22Rv1 (cell line): ENCODE measurements around the gene ANKRD17.

Experiments
- H3K27ac ChIP-seq: fragments of 450-650 bp; 2 replicates; pipeline ENCODE4 v1.5.1; 2017
- CTCF ChIP-seq: fragments of 450-650 bp; IDR thresholded peaks from 2 replicates; pipeline ENCODE4 v1.5.1; 2017; ENCODE audit warnings: mild to moderate bottlenecking
- ZFX ChIP-seq: fragments of 450-650 bp; IDR thresholded peaks from 2 replicates; pipeline ENCODE4 v1.6.1; 2017; ENCODE audit warnings: antibody characterized with exemption, borderline replicate concordance

Gene ANKRD17

DNA sequence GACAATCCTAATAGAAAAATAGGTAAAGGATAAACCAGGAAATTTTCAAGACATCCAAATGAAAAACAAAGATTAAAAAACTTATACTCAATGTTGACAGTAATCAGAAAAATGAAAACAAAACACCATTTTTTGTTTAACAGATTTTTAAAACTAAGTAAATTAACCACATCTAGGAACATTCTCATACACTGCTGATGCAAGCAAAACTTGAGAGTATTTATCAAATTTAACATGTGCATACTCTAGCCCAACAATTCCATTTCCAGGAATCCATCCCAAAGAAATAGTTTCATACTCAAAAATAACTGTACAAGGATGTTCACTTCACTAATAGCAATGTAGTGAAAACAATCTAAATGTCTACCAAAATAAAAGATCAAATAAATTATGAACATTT, 11.5 kb downstream of the ANKRD17 start:
- H3K27ac ChIP-seq = no peak overlapping the region
- TF ChIP-seq ZFX (no peak), CTCF (no peak)

GRCh38 chr4:73245955-73246354, 12.6 kb downstream of the ANKRD17 start:
- H3K27ac ChIP-seq = no peak overlapping the region
- no peak for TF ChIP-seq CTCF
- TF ChIP-seq ZFX = no peak

DNA sequence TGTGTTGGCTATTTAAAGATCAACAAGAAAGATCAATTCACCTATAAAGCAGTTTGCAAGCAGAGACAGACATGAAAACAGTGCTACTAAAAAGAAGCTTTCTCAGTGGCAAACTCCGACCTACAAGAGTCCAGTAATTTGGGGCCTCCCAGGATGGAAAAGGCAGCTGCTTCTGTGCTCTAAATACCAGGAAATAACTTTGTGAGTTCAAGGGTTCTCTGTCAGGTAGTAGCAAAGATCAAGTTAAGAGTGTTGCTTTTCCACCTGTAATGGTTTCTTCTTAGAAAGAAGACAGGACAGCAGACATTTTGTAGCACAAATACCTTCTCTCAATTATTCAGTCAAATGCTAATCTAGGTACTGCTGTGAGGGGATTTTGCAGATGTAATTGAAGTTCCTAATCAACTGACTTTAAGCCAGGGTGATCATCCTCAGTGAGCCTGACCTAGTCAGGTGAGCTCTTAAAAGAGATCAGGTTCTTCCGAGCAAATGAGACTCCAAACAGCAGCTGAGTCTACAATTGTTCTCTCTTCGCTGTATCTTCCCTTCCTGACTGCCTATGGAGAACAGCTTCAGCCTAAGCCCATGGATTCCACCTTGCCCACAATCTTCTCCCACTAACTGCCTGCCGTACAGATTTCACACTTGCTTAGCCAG, 13.5 kb downstream of the ANKRD17 start:
- H3K27ac ChIP-seq = no peak overlapping the region
- no peak for TF ChIP-seq CTCF
- no peak for TF ChIP-seq ZFX

DNA sequence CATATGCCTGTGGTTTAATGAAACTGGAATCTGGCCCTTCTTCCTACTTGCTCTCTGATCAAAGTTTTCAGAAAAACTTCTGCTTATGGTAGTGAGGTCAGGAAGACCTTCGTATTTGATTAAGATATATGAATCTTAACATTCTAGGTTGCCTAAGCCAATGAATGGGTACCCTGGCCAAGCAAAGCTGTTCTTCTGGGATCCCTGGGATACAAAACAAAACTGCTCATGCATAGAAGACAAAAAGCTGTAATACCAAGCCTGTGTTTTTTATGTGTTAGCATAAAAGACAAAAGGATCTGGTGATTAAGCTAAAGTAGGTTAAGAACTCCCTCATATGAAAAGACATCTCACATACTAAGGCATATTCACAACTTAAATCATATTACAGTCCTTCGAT, 21.6 kb downstream of the ANKRD17 start:
- H3K27ac ChIP-seq = no peak overlapping the region
- no peak for TF ChIP-seq ZFX
- TF ChIP-seq CTCF = no peak

GRCh38 chr4:73236151-73236550, 22.4 kb downstream of the ANKRD17 start:
- TF ChIP-seq CTCF = no peak
- TF ChIP-seq ZFX = no peak
- H3K27ac ChIP-seq = no peak overlapping the region

DNA sequence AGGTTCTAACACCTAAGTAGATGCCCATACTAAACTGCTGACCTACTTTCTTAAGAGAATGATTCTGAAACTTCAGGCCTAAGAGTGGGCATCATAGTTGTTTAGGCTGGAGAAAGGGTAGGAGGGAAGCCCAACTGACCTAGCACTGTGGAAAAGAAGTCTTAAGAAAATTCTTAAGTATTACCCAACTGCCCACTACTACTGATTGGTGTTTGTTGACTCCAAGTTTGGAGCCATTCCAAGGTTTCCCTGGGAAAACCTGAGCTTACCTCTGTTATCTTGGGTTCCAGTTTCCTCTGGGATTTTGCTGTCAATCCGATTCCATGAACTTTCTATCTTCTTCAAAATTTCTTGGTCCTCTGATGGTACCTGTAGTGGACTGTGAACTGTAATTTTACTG, 23.9 kb downstream of the ANKRD17 start:
- H3K27ac ChIP-seq = no peak overlapping the region
- TF ChIP-seq ZFX (no peak), CTCF (no peak)

GRCh38 chr4:73231518-73232487, 26.8 kb downstream of the ANKRD17 start:
- H3K27ac ChIP-seq = no peak overlapping the region
- no peak for TF ChIP-seq CTCF
- no peak for TF ChIP-seq ZFX
